HG03095 (cell line): ENCODE data around the gene AMY2A.
A peak's percentile ranks its signal among the peaks of the same experiment; 100 is the strongest.
"Not testable (repeated sequence)": the region's sequence is repeated elsewhere in the genome, so short reads cannot be mapped to it uniquely, and the experiment has no call there.

Source experiments
- ATAC-seq: cut with Tn5 transposase; IDR thresholded peaks from one replicate; pipeline ENCODE4 v1.9.1; 2021; ENCODE audit warnings: moderate library complexity; ENCODE audit not compliant: unreplicated experiment

AMY2A gene

DNA sequence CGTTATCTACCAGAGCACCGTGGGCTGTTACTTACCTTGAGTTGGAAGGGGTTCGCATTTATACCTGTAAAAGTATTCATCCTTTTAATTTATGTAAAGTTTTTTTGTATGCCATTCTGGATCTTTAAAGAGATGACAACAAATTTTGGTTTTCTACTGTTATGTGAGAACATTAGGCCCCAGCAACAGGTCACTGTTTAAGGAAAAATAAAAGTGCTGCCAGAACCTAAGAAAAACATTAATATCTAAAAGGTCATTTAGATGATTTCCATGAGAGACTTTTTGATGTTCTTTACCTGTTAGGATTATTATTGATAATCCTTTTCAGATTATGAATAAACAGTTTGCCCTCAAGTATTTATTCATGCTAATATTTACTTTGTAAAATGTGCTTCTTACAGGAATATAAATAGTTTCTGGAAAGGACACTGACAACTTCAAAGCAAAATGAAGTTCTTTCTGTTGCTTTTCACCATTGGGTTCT, at the start of gene AMY2A:
Gene AMY2A (plus strand): TSS at position 434 of the 484 bp plus-strand sequence. CDS start 14 bp downstream, at position 448.
- ATAC-seq, result not testable (repeated sequence)

GRCh38 chr1:103569493-103569892, 47.7 kb upstream of the AMY2A start:
- no peak for ATAC-seq

- ATAC-seq, result not testable (repeated sequence)
Observed at GRCh38 chr1:103571289-103571688, 45.9 kb upstream of the AMY2A start, which contains the start of gene AMY2B. Gene AMY2B, plus strand, starts transcription at chr1:103571589. Its CDS starts 14 bp downstream, at chr1:103571603.

GRCh38 chr1:103576065-103576464, 41.2 kb upstream of the AMY2A start:
- peak; percentile 70 for ATAC-seq

- not testable (repeated sequence) for ATAC-seq
Observed at GRCh38 chr1:103576784-103577183, 40.4 kb upstream of the AMY2A start.

- no peak for ATAC-seq
Observed at GRCh38 chr1:103582464-103582863, 34.8 kb upstream of the AMY2A start.

GRCh38 chr1:103583887-103584286, 33.3 kb upstream of the AMY2A start:
- ATAC-seq, result no peak

DNA sequence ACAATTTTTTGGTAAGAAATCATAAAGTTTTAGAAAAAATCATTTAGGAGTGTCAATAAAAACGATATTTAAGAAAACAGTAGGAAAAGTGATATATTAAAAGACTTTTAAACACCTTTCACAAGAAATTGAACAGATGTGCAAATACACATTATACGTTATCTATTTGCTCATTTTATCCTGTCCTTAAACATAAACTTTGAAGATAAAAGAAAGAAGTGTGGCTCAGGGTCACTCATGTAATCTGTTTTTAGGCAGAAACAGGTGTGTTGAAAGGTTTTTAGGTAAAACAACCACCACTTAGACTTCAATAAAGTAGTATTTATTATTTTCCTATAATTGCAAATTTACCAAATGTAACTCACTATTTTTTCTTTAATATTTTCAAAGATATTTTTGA, 32.7 kb upstream of the AMY2A start:
- ATAC-seq, result no peak

GRCh38 chr1:103602740-103603139, 14.5 kb upstream of the AMY2A start:
- not testable (repeated sequence) for ATAC-seq

DNA sequence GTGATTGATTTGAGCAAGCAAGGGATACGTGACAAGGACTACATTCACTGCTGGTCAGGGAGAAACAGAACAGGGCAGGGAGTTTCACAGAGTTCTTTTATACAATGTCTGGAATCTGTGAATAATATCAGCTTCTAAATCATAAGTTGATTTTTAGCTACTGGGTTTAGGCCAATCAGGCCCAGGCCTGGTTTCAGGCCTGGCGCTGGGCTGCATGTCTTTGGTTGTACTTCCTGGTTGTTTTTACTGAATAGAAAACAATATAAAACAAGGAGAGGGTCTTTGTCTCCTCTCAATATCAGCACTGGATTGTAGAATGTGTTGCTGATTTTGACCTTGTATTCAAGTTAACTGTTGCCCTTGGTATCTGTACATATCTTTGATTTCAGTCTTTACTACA, 865 bp upstream of the AMY2A start:
- no peak for ATAC-seq

DNA sequence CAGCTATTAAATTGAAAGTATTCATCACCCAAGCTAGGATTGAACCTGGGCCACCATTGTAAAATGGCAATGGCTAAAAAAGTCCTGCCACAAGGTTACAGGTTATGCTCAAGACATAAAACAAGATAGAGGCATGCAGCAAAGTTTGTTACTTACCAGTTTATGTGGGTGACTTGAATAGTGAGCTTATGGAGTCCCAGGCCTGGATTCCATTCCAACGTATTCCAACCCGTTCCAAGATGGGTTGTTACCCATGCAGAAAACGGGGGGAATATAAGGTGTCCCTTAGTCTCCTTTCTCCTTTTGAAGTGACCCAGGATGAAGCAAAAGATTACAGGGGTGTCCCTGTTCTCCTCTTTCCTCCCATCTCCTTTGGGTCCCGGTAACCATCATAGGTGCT, 10.2 kb downstream of the AMY2A start:
- not testable (repeated sequence) for ATAC-seq

- ATAC-seq, result not testable (repeated sequence)
Observed at GRCh38 chr1:103641194-103641593, 24.0 kb downstream of the AMY2A start.

DNA sequence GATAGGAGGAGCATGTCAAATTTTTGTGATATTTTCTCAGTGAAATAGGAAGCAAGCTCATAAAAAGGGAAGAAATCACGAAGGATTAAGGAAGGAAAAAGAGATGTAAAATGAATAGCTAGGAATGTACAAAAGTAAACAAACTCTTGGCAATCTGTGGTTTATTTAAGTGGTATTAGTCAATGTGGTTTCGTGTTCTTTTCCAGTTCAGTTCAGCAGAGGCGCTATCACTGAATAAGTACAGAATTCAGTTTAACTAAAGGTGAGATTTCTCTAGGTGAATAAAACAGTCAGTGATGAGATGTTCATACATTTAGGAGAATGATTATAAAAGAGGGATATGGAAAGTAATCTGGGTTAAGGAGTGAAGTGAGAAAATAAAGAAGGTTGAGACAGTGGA, 26.7 kb downstream of the AMY2A start:
- ATAC-seq, result not testable (repeated sequence)

DNA sequence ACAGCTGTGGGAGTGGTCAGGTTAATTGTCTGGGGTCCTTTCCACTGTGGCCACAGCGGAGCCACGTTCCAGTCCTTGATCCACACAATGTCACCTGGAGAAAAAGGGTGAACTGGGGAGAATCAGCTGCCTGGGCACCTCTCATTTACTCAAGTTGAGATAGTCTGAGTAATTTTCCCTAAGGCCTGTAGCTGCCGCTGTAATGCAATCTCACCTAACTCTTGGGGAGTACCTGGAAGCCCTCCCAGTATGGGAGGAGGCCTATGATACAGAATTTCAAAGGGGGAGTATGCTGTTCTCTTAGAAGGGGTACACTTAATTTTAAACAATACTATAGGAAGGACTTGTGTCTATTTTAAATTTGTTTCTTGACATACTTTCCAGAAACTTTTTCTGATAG, 33.1 kb downstream of the AMY2A start:
- not testable (repeated sequence) for ATAC-seq

- ATAC-seq, result not testable (repeated sequence)
Observed at GRCh38 chr1:103650889-103651288, 33.7 kb downstream of the AMY2A start.

DNA sequence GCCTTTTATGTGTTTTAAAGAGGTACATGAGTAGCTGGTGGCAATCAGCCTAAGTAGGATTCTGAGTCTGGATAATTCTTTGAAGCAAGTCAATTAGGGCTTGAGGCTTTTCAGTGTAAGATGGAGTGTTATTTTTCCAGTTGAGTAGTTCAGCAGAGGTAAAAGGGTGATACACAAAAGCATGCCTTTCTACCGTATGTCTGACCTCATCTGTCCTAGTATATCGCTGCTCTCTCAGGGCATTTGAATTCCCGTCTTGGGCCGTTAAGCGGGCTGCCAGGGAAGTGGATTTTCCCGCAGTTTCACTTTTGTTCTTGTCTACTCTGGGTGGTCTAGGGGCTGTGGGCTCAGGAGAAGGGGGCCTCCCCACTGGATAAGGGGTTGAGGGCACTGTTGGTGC, 36.9 kb downstream of the AMY2A start:
- not testable (repeated sequence) for ATAC-seq

GRCh38 chr1:103655460-103655859, 38.2 kb downstream of the AMY2A start, which contains the start of gene AMY1A:
Gene AMY1A, plus strand, starts transcription at chr1:103655760. Its CDS starts 571 bp downstream, at chr1:103656331.
- not testable (repeated sequence) for ATAC-seq
